ENCODE measurements around the gene SREBF1.
A peak's percentile ranks its signal among the peaks of the same experiment; 100 is the strongest.

Gene SREBF1

GRCh38 chr17:17859909-17860765, 23.4 kb upstream of the SREBF1 start:
- peak in 42 of 56 donors; percentile 23 to 81 (median 53) for DNase-seq

GRCh38 chr17:17857496-17857895, 20.7 kb upstream of the SREBF1 start:
- no peak for DNase-seq

GRCh38 chr17:17856386-17856785, 19.6 kb upstream of the SREBF1 start:
- DNase-seq: no peak

GRCh38 chr17:17855976-17856375, 19.2 kb upstream of the SREBF1 start:
- DNase-seq: peak in 10 of 56 donors; percentile 20 to 60 (median 37)

- no peak for DNase-seq
Observed at GRCh38 chr17:17853811-17854447, 17.1 kb upstream of the SREBF1 start.

- DNase-seq: no peak
Observed at GRCh38 chr17:17852930-17853329, 16.1 kb upstream of the SREBF1 start.

GRCh38 chr17:17851103-17852002, 14.6 kb upstream of the SREBF1 start:
- DNase-seq: no peak

GRCh38 chr17:17849845-17850373, 13.1 kb upstream of the SREBF1 start:
- DNase-seq: peak in 19 of 56 donors; percentile 19 to 64 (median 34)

- peak in 28 of 56 donors; percentile 28 to 75 (median 55) for DNase-seq
Observed at GRCh38 chr17:17849147-17849820, 12.5 kb upstream of the SREBF1 start.

- DNase-seq: no peak
Observed at GRCh38 chr17:17848311-17849082, 11.7 kb upstream of the SREBF1 start.

- no peak for DNase-seq
Observed at GRCh38 chr17:17847726-17848125, 10.9 kb upstream of the SREBF1 start.

GRCh38 chr17:17847118-17847689, 10.4 kb upstream of the SREBF1 start:
- no peak for DNase-seq

GRCh38 chr17:17846645-17847044, 9.9 kb upstream of the SREBF1 start:
- DNase-seq: no peak

- no peak for DNase-seq
Observed at GRCh38 chr17:17846003-17846402, 9.2 kb upstream of the SREBF1 start.

GRCh38 chr17:17845046-17845775, 8.4 kb upstream of the SREBF1 start:
- DNase-seq: no peak

GRCh38 chr17:17844500-17844899, 7.7 kb upstream of the SREBF1 start:
- peak in 20 of 56 donors; percentile 22 to 77 (median 56) for DNase-seq

GRCh38 chr17:17844079-17844478, 7.3 kb upstream of the SREBF1 start:
- DNase-seq: no peak

GRCh38 chr17:17843096-17843495, 6.3 kb upstream of the SREBF1 start:
- DNase-seq: no peak

Data from amygdala (tissue), 56 donors.